Measurements from ENCODE around the gene DOCK9.

- TF ChIP-seq POLR2AphosphoS5 (IDR thresholded peaks at IDR 0.05; ENCODE audit: insufficient read depth in 1 of 2, low read depth in 1 of 2), result no peak
- no peak for TF ChIP-seq POLR2A (IDR thresholded peaks at IDR 0.05)
- no peak for TF ChIP-seq CTCF (IDR thresholded peaks at IDR 0.05)
These were observed 163.9 kb downstream of the DOCK9 start for GRCh38 chr13:98813993-98814392.
